Esophagus squamous epithelium (tissue), 4 donors: ENCODE measurements around the gene PIWIL1.

Source experiments
- CTCF ChIP-seq, 6 experiments: fragments of 450-650 bp in 4 of 6; fragments of 200-600 bp in 2 of 6; sonication (generic) in 2 of 6; IDR thresholded peaks; one replicate each; pipeline ENCODE4 v1.5.1; 2016 to 2019; ENCODE audit warnings: antibody characterized with exemption in 6 of 6, mild to moderate bottlenecking in 4 of 6, moderate library complexity in 4 of 6
- POLR2A ChIP-seq, 4 donors: fragments of 450-650 bp; IDR thresholded peaks; one replicate each; pipeline ENCODE4 v1.6.1; 2017; ENCODE audit warnings: antibody characterized with exemption in 4 of 4, mild to moderate bottlenecking in 4 of 4, moderate library complexity in 3 of 4

- no peak for TF ChIP-seq CTCF (IDR thresholded peaks at IDR 0.05)
- TF ChIP-seq POLR2A (IDR thresholded peaks at IDR 0.05), result no peak
These were observed 80.6 kb downstream of the PIWIL1 start for GRCh38 chr12:130418251-130418650.
